ENCODE data around the gene NSD2.

- TF ChIP-seq ZNF174 (tag by site-specific recombination; IDR thresholded peaks at IDR 0.05), result no peak
- TF ChIP-seq REST (tag by site-specific recombination; IDR thresholded peaks at IDR 0.05), result no peak
- no peak for TF ChIP-seq ZNF274 (IDR thresholded peaks at IDR 0.05; ENCODE audit: low read length)
- TF ChIP-seq ZNF274 (tag by site-specific recombination; IDR thresholded peaks at IDR 0.05; ENCODE audit: borderline replicate concordance), result no peak
- no peak for TF ChIP-seq CTCF (tag by site-specific recombination; IDR thresholded peaks at IDR 0.05)
- TF ChIP-seq ZNF391 (tag by site-specific recombination; IDR thresholded peaks at IDR 0.05; ENCODE audit: borderline replicate concordance, low read depth), result no peak
- no peak for TF ChIP-seq KLF16 (tag by site-specific recombination; IDR thresholded peaks at IDR 0.05)
- no peak for TF ChIP-seq ZBTB17 (tag by site-specific recombination; IDR thresholded peaks at IDR 0.05)
- TF ChIP-seq ZNF776 (tag by site-specific recombination; IDR thresholded peaks at IDR 0.05; ENCODE audit: borderline replicate concordance), result no peak
- TF ChIP-seq ATF2 (tag by site-specific recombination; IDR thresholded peaks at IDR 0.05; ENCODE audit: low read depth), result no peak
- TF ChIP-seq PRDM2 (tag by site-specific recombination; IDR thresholded peaks at IDR 0.05; ENCODE audit: borderline replicate concordance), result no peak
- no peak for TF ChIP-seq ZNF621 (tag by site-specific recombination; IDR thresholded peaks at IDR 0.05)
- TF ChIP-seq ZBTB20 (tag by site-specific recombination; IDR thresholded peaks at IDR 0.05), result no peak
Measured at GRCh38 chr4:1985780-1986577, 114.8 kb downstream of the NSD2 start.
